ENCODE results near the gene ASCC2. TPM values are rescaled to one million over a fixed set of nuclear protein-coding genes. Genes with fewer than 3 reads are reported as not detected.

Gene ASCC2
- total RNA-seq, 4 donors from 2014 or later = 30.2 to 53.2 (median 45.8) TPM

- DNase-seq (ENCODE audit: low spot score in 2 of 2) = no peak
- TF ChIP-seq CTCF (IDR thresholded peaks at IDR 0.05) (no peak), POLR2A (IDR thresholded peaks at IDR 0.05) (no peak)
- intact Hi-C loops (cut with DNase I; ENCODE audit: low total_unique reads) = no loop called here
- no peak overlapping the region for H3K4me3 ChIP-seq (ENCODE audit: low read depth, poor library complexity, severe bottlenecking)
- 64 to 71% methylated on average over 2 of the region's 2 CpGs for WGBS, 2 donors
Observed at GRCh38 chr22:29798801-29799200, 39.3 kb downstream of the ASCC2 start.

- TF ChIP-seq POLR2A (IDR thresholded peaks at IDR 0.05) (no peak), CTCF (IDR thresholded peaks at IDR 0.05) (no peak)
- intact Hi-C loops (cut with DNase I; ENCODE audit: low total_unique reads) = no loop called here
- WGBS, 2 donors = 72 to 89% methylated on average over 6 of the region's 6 CpGs
- H3K4me3 ChIP-seq (ENCODE audit: low read depth, poor library complexity, severe bottlenecking) = no peak overlapping the region
- no peak for DNase-seq (ENCODE audit: low spot score in 2 of 2)
Observed at GRCh38 chr22:29798318-29798717, 39.8 kb downstream of the ASCC2 start.

- no peak for DNase-seq (ENCODE audit: low spot score in 2 of 2)
- TF ChIP-seq POLR2A (IDR thresholded peaks at IDR 0.05) (no peak), CTCF (IDR thresholded peaks at IDR 0.05) (no peak)
- H3K4me3 ChIP-seq (ENCODE audit: low read depth, poor library complexity, severe bottlenecking) = no peak overlapping the region
- intact Hi-C loops (cut with DNase I; ENCODE audit: low total_unique reads) = no loop called here
- 73 to 88% methylated on average over 3 of the region's 3 CpGs for WGBS, 2 donors
Observed at GRCh38 chr22:29797351-29797750, 40.7 kb downstream of the ASCC2 start.

- intact Hi-C loops (cut with DNase I; ENCODE audit: low total_unique reads) = no loop called here
- no peak for DNase-seq (ENCODE audit: low spot score in 2 of 2)
- WGBS, 2 donors = 72 to 78% methylated on average over 5 of the region's 5 CpGs
- no peak overlapping the region for H3K4me3 ChIP-seq (ENCODE audit: low read depth, poor library complexity, severe bottlenecking)
- TF ChIP-seq POLR2A (IDR thresholded peaks at IDR 0.05) (no peak), CTCF (IDR thresholded peaks at IDR 0.05) (no peak)
Observed at GRCh38 chr22:29795663-29796062, 42.4 kb downstream of the ASCC2 start.

- WGBS, 2 donors = 98% methylated on average over 17 of the region's 17 CpGs
- no peak overlapping the region for H3K4me3 ChIP-seq (ENCODE audit: low read depth, poor library complexity, severe bottlenecking)
- intact Hi-C loops (cut with DNase I; ENCODE audit: low total_unique reads) = no loop called here
- DNase-seq (ENCODE audit: low spot score in 2 of 2) = no peak
- no peak for TF ChIP-seq POLR2A (IDR thresholded peaks at IDR 0.05)
- no peak for TF ChIP-seq CTCF (IDR thresholded peaks at IDR 0.05)
Observed at GRCh38 chr22:29793396-29793795, 44.7 kb downstream of the ASCC2 start.

GRCh38 chr22:29790061-29790460, 48.0 kb downstream of the ASCC2 start:
- no peak overlapping the region for H3K4me3 ChIP-seq (ENCODE audit: low read depth, poor library complexity, severe bottlenecking)
- TF ChIP-seq CTCF (IDR thresholded peaks at IDR 0.05) (no peak), POLR2A (IDR thresholded peaks at IDR 0.05) (no peak)
- DNase-seq (ENCODE audit: low spot score in 2 of 2) = no peak
- intact Hi-C loops (cut with DNase I; ENCODE audit: low total_unique reads) = no loop called here
- WGBS, 2 donors = 90 to 96% methylated on average over 5 of the region's 5 CpGs
